NT2/D1 (cell line): Measurements from ENCODE around the gene CEMIP.

Source experiments
- SUZ12 ChIP-seq: IDR thresholded peaks from 2 replicates; pipeline ENCODE4 v1.6.1; 2011; ENCODE audit not compliant: insufficient read length, insufficient read depth; ENCODE audit errors: extremely low read depth
- YY1 ChIP-seq: IDR thresholded peaks from 2 replicates; pipeline ENCODE4 v1.6.1; 2011; ENCODE audit not compliant: insufficient read length, insufficient read depth

DNA sequence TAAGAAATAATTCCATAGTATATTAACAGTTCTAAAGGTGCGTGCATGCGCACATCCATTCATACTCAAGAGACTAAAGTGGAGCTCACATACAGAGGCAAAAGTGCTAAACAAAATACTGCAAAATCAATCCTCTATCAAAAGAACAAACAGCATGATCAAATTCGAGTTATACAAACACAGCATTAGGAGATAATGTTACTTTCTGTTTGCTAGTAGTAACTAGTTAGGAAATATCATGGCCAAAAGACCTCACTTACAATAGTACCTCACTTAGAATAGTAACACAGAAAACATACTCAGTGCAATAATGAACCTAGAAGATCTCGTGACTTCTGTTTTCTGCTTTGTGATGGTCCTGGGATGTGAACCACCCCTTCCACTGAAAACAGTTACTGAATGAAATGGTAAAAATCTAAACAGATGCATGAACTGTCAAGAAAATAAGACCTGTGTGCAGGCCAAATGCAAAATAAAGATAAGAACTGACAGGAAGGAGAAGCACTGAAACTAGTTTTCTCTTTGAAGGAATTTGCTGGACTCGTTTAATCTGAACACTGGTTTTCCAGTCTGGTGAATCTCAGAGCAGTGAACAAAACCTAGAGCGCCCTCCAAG lies 20.9 kb upstream of the CEMIP start:
- TF ChIP-seq YY1: no peak
- no peak for TF ChIP-seq SUZ12
